ENCODE results near the gene LRRC56. TPM values are rescaled to one million over a fixed set of nuclear protein-coding genes. Genes with fewer than 3 reads are reported as not detected.

The LRRC56 gene
- total RNA-seq, 4 donors from 2014 or later = 0.38 TPM; not detected in 3

DNA sequence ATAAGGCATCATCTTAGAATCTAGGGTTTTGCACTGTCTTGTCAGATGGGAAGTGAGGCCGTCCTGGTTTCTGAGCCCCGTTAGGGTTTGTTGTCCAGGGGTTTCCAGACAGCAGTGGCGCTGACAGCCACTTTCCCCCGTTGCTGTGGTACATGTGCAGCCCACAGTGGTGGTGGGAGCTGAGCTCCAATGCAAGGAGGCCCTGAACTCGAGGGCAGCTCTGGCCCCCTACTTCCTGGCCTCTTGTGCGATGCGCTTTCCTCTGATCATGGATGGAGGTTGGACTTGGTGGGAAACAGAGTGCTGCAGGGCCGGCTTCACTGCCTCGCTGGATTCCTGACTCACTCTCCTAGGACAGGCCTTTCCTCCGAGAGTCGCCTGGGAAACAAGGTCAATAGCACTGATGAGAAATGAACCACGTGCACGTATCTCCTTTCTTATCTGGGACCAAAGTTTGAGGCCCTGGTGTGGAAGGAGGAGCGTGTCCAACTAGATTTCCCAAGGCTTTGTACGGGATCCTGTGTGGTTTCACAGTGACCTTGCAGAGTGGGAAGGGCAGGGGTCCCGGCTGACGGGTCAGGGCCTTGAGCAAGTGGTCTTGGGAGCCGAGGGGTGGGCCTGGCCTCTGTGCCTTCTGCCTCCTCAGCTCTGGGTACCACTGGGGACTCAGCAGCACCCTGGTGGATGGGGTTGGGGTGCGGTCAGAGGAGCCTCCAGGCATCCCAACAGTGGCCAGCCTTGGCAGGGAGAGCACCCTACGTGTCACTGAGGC lies 42.7 kb downstream of the LRRC56 start:
- TF ChIP-seq, protein P1, sequence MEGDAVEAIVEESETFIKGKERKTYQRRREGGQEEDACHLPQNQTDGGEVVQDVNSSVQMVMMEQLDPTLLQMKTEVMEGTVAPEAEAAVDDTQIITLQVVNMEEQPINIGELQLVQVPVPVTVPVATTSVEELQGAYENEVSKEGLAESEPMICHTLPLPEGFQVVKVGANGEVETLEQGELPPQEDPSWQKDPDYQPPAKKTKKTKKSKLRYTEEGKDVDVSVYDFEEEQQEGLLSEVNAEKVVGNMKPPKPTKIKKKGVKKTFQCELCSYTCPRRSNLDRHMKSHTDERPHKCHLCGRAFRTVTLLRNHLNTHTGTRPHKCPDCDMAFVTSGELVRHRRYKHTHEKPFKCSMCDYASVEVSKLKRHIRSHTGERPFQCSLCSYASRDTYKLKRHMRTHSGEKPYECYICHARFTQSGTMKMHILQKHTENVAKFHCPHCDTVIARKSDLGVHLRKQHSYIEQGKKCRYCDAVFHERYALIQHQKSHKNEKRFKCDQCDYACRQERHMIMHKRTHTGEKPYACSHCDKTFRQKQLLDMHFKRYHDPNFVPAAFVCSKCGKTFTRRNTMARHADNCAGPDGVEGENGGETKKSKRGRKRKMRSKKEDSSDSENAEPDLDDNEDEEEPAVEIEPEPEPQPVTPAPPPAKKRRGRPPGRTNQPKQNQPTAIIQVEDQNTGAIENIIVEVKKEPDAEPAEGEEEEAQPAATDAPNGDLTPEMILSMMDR (IDR thresholded peaks at IDR 0.05; ENCODE audit: low read depth) = no peak

DNA sequence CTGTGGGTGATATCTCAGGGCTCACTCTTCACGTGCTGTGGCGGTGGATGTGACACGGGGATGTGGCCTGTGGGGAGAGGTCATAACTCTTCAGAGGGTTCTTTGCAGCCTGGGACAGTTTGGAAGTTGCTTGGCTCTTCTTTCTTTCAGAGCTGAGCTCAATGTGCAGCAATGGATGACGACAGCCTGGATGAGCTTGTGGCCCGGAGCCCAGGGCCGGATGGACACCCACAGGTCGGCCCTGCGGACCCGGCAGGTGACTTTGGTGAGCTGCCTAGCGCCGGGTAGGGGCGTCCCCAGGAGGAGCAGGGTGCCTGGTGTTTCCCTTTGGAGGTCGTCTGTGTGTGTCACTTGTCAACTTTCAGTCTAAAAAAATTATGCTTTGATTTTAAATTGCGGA lies 44.0 kb downstream of the LRRC56 start:
- TF ChIP-seq, protein P1 (IDR thresholded peaks at IDR 0.05; ENCODE audit: low read depth) = no peak

GRCh38 chr11:581752-582151 lies 44.4 kb downstream of the LRRC56 start:
- TF ChIP-seq, protein P1 (IDR thresholded peaks at IDR 0.05; ENCODE audit: low read depth) = no peak

DNA sequence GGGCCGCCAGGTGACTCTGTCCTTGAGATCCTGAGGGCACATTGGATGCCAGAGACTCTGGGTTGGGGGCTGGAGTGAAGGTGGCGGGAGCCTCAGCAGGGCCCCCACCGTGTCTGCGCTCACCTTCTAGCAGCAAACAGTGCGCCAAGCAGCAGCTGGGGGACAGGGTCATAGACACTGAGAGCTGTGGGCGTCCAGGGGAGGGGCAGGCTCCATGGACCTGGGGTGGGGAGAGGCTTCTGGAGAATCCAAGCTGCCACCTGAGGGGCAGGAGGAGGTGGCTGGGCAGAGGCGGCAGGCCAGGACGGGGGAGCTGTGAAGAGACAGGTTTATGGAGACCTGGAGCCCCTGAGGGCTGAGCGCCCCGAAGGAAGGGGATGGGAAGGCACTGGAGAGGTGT lies 47.0 kb downstream of the LRRC56 start:
- TF ChIP-seq, protein P1 (IDR thresholded peaks at IDR 0.05; ENCODE audit: low read depth) = no peak

- TF ChIP-seq, protein P1 (IDR thresholded peaks at IDR 0.05; ENCODE audit: low read depth) = no peak
These were observed 49.3 kb downstream of the LRRC56 start for GRCh38 chr11:586376-587316.

GRCh38 chr11:587546-587945 lies 50.2 kb downstream of the LRRC56 start:
- TF ChIP-seq, protein P1 (IDR thresholded peaks at IDR 0.05; ENCODE audit: low read depth) = no peak

- TF ChIP-seq, protein P1 (IDR thresholded peaks at IDR 0.05; ENCODE audit: low read depth) = no peak
These were observed 50.7 kb downstream of the LRRC56 start for GRCh38 chr11:587978-588380.
